ENCODE measurements around the gene ZGPAT. TPM values are rescaled to one million over a fixed set of nuclear protein-coding genes. Genes with fewer than 3 reads are reported as not detected.
A peak's percentile ranks its signal among the peaks of the same experiment; 100 is the strongest.

ZGPAT gene
- total and polyA plus RNA-seq, 2 of the 13 experiments (the other 11 are each of a cell fraction or from before 2014, with no cell fraction given): 23.0 to 41.9 TPM

DNA sequence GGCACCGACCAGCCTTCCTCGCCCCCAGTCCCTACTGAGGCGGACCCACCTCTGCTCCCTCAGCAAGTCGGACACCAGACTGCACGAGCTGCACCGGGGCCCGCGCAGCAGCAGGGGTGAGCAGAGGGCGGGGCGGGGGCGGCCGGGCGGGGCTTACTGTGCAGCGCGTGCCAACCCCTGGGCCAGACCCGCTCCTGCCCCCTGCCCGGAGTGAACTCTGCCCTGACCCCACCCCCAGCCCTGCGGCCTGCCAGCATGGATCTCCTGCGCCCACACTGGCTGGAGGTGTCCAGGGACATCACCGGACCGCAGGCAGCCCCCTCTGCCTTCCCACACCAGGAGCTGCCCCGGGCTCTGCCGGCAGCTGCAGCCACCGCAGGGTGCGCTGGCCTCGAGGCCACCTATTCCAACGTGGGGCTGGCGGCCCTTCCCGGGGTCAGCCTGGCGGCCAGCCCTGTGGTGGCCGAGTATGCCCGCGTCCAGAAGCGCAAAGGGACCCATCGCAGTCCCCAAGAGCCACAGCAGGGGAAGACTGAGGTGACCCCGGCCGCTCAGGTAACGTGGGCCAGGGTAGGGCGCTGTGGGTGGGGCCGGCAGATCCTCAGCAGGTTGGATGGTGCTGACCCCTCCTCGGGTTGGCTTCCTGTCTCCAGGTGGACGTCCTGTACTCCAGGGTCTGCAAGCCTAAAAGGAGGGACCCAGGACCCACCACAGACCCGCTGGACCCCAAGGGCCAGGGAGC, 30.3 kb downstream of the ZGPAT start (continued):
- TF ChIP-seq ZNF468 (CRISPR knock-in tag; IDR thresholded peaks at IDR 0.05): no peak
- TF ChIP-seq, protein P1, sequence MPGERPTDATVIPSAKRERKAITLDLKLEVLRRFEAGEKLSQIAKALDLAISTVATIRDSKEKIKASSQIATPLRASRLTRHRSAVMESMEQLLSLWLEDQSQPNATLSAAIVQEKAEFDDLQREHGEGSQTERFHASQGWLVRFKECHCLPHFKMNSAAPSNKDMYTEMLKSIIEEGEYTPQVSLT (CRISPR knock-in tag; IDR thresholded peaks at IDR 0.05; ENCODE audit: borderline replicate concordance, low read depth): no peak
- TF ChIP-seq ZC3H4 (CRISPR knock-in tag; IDR thresholded peaks at IDR 0.05; ENCODE audit: borderline replicate concordance): peak; percentile 81; the same call in 1 of the 2 replicates
- peak; percentile 49; the same call in 1 of the 2 replicates for TF ChIP-seq ZNF253 (CRISPR knock-in tag; IDR thresholded peaks at IDR 0.05; ENCODE audit: borderline replicate concordance)
- TF ChIP-seq, protein P2, sequence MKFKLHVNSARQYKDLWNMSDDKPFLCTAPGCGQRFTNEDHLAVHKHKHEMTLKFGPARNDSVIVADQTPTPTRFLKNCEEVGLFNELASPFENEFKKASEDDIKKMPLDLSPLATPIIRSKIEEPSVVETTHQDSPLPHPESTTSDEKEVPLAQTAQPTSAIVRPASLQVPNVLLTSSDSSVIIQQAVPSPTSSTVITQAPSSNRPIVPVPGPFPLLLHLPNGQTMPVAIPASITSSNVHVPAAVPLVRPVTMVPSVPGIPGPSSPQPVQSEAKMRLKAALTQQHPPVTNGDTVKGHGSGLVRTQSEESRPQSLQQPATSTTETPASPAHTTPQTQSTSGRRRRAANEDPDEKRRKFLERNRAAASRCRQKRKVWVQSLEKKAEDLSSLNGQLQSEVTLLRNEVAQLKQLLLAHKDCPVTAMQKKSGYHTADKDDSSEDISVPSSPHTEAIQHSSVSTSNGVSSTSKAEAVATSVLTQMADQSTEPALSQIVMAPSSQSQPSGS (CRISPR knock-in tag; IDR thresholded peaks at IDR 0.05): peak; percentile 75; the same call in 1 of the 2 replicates
- TF ChIP-seq, protein P3, sequence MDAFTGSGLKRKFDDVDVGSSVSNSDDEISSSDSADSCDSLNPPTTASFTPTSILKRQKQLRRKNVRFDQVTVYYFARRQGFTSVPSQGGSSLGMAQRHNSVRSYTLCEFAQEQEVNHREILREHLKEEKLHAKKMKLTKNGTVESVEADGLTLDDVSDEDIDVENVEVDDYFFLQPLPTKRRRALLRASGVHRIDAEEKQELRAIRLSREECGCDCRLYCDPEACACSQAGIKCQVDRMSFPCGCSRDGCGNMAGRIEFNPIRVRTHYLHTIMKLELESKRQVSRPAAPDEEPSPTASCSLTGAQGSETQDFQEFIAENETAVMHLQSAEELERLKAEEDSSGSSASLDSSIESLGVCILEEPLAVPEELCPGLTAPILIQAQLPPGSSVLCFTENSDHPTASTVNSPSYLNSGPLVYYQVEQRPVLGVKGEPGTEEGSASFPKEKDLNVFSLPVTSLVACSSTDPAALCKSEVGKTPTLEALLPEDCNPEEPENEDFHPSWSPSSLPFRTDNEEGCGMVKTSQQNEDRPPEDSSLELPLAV (CRISPR knock-in tag; conservative IDR thresholded peaks at IDR 0.05; ENCODE audit: low read depth): 0 out of 2 replicates have a peak, but pooled peaks have one; percentile 85
- TF ChIP-seq U2AF2 (IDR thresholded peaks at IDR 0.05; ENCODE audit: low read depth, low read length): no peak; the same call in 1 of the 2 replicates
- peak; percentile 65; the same call in 1 of the 2 replicates for TF ChIP-seq MLLT10 (CRISPR knock-in tag; IDR thresholded peaks at IDR 0.05)
- peak; percentile 53; the same call in 1 of the 2 replicates for TF ChIP-seq ZNF263 (CRISPR knock-in tag; IDR thresholded peaks at IDR 0.05)
- TF ChIP-seq, protein P4, sequence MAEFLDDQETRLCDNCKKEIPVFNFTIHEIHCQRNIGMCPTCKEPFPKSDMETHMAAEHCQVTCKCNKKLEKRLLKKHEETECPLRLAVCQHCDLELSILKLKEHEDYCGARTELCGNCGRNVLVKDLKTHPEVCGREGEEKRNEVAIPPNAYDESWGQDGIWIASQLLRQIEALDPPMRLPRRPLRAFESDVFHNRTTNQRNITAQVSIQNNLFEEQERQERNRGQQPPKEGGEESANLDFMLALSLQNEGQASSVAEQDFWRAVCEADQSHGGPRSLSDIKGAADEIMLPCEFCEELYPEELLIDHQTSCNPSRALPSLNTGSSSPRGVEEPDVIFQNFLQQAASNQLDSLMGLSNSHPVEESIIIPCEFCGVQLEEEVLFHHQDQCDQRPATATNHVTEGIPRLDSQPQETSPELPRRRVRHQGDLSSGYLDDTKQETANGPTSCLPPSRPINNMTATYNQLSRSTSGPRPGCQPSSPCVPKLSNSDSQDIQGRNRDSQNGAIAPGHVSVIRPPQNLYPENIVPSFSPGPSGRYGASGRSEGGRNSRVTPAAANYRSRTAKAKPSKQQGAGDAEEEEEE (CRISPR knock-in tag; IDR thresholded peaks at IDR 0.05; ENCODE audit: borderline replicate concordance): peak; percentile 11; the same call in 1 of the 2 replicates
- TF ChIP-seq, protein P5, sequence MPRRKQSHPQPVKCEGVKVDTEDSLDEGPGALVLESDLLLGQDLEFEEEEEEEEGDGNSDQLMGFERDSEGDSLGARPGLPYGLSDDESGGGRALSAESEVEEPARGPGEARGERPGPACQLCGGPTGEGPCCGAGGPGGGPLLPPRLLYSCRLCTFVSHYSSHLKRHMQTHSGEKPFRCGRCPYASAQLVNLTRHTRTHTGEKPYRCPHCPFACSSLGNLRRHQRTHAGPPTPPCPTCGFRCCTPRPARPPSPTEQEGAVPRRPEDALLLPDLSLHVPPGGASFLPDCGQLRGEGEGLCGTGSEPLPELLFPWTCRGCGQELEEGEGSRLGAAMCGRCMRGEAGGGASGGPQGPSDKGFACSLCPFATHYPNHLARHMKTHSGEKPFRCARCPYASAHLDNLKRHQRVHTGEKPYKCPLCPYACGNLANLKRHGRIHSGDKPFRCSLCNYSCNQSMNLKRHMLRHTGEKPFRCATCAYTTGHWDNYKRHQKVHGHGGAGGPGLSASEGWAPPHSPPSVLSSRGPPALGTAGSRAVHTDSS (CRISPR knock-in tag; conservative IDR thresholded peaks at IDR 0.05): peak; percentile 42; the same call in 1 of the 2 replicates
- peak; percentile 41; the same call in 1 of the 2 replicates for TF ChIP-seq FOXA3 (CRISPR knock-in tag; IDR thresholded peaks at IDR 0.05)
- TF ChIP-seq, protein P6, sequence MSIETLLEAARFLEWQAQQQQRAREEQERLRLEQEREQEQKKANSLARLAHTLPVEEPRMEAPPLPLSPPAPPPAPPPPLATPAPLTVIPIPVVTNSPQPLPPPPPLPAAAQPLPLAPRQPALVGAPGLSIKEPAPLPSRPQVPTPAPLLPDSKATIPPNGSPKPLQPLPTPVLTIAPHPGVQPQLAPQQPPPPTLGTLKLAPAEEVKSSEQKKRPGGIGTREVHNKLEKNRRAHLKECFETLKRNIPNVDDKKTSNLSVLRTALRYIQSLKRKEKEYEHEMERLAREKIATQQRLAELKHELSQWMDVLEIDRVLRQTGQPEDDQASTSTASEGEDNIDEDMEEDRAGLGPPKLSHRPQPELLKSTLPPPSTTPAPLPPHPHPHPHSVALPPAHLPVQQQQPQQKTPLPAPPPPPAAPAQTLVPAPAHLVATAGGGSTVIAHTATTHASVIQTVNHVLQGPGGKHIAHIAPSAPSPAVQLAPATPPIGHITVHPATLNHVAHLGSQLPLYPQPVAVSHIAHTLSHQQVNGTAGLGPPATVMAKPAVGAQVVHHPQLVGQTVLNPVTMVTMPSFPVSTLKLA (IDR thresholded peaks at IDR 0.05): peak; percentile 26; the same call in 1 of the 2 replicates
- peak; percentile 90; the same call in 1 of the 2 replicates for TF ChIP-seq ZNF776 (CRISPR knock-in tag; IDR thresholded peaks at IDR 0.05)
- TF ChIP-seq, protein P7, sequence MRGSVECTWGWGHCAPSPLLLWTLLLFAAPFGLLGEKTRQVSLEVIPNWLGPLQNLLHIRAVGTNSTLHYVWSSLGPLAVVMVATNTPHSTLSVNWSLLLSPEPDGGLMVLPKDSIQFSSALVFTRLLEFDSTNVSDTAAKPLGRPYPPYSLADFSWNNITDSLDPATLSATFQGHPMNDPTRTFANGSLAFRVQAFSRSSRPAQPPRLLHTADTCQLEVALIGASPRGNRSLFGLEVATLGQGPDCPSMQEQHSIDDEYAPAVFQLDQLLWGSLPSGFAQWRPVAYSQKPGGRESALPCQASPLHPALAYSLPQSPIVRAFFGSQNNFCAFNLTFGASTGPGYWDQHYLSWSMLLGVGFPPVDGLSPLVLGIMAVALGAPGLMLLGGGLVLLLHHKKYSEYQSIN (CRISPR knock-in tag; IDR thresholded peaks at IDR 0.05; ENCODE audit: borderline replicate concordance): no peak
- TF ChIP-seq BRD4 (CRISPR knock-in tag; IDR thresholded peaks at IDR 0.05): peak; percentile 98
